GM12865 (cell line): ENCODE measurements around the gene UCP1.

Source experiments
- DNase-seq: peaks from one replicate; pipeline ENCODE4 v3.0.0; 2010; ENCODE audit warnings: low read depth
- H3K4me3 ChIP-seq: 2 replicates; pipeline ENCODE4 v1.5.1; 2011; ENCODE audit warnings: mild to moderate bottlenecking, low read depth, low read length, control low read depth
- TF ChIP-seq, protein P1 (sequence below): IDR thresholded peaks from 2 replicates; pipeline ENCODE4 v1.5.1; 2011; ENCODE audit warnings: low read length, control low read depth, low read depth, inconsistent platforms; ENCODE audit not compliant: insufficient read depth; ENCODE audit errors: missing control alignments

Gene UCP1

GRCh38 chr4:140581078-140581477 lies 12.3 kb upstream of the UCP1 start:
- DNase-seq, result no peak
- H3K4me3 ChIP-seq, result no peak overlapping the region
- TF ChIP-seq, protein P1, sequence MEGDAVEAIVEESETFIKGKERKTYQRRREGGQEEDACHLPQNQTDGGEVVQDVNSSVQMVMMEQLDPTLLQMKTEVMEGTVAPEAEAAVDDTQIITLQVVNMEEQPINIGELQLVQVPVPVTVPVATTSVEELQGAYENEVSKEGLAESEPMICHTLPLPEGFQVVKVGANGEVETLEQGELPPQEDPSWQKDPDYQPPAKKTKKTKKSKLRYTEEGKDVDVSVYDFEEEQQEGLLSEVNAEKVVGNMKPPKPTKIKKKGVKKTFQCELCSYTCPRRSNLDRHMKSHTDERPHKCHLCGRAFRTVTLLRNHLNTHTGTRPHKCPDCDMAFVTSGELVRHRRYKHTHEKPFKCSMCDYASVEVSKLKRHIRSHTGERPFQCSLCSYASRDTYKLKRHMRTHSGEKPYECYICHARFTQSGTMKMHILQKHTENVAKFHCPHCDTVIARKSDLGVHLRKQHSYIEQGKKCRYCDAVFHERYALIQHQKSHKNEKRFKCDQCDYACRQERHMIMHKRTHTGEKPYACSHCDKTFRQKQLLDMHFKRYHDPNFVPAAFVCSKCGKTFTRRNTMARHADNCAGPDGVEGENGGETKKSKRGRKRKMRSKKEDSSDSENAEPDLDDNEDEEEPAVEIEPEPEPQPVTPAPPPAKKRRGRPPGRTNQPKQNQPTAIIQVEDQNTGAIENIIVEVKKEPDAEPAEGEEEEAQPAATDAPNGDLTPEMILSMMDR, result no peak

GRCh38 chr4:140579278-140579677 lies 10.5 kb upstream of the UCP1 start:
- H3K4me3 ChIP-seq, result no peak overlapping the region
- DNase-seq, result no peak
- TF ChIP-seq, protein P1, result no peak

DNA sequence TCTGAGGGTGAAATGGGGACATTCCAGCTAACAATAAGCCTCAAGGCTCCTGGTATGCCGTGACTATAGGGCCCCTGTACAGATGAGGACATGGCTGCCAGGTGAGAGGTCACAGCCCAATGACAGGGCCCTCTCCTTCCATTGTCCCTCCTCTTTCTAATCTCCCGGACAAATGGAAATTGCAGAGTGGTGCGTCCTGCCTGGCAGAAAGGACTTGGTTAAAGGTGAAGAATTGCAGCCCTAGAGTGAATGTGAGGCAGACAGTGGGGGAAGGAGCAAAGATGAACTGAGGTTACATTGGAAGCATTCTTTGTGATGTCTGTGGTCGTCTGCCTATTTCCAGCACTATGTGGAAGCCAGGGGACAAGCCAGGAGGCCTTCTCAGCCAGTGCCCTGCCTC lies 6.7 kb upstream of the UCP1 start:
- H3K4me3 ChIP-seq, result no peak overlapping the region
- TF ChIP-seq, protein P1, result no peak
- no peak for DNase-seq

- no peak for DNase-seq
- TF ChIP-seq, protein P1, result no peak
- H3K4me3 ChIP-seq, result no peak overlapping the region
These were observed 2.9 kb upstream of the UCP1 start for GRCh38 chr4:140571620-140572019.

GRCh38 chr4:140569307-140569638 lies 512 bp upstream of the UCP1 start:
- TF ChIP-seq, protein P1, result no peak
- no peak overlapping the region for H3K4me3 ChIP-seq
- DNase-seq, result no peak

GRCh38 chr4:140559696-140560095 lies 9.1 kb downstream of the UCP1 start:
- no peak for DNase-seq
- no peak overlapping the region for H3K4me3 ChIP-seq
- TF ChIP-seq, protein P1, result no peak

- no peak overlapping the region for H3K4me3 ChIP-seq
- TF ChIP-seq, protein P1, result no peak
- DNase-seq, result no peak
These were observed 10.8 kb downstream of the UCP1 start for GRCh38 chr4:140557831-140558435.
